RWPE1 (cell line): ENCODE measurements around the gene CLDN6.

Experiments used
- CTCF ChIA-PET: fragments of 350-600 bp; sonication (Branson Sonifier 250); formaldehyde crosslinking; extraction: SDS; loops from one replicate; lab custom pipeline; 2021; lab: Yijun Ruan, JAX
- POLR2A ChIA-PET: fragments of 400-600 bp; formaldehyde crosslinking; extraction: SDS; loops from one replicate; lab custom pipeline; 2020; ENCODE audit warnings: antibody characterized with exemption; ENCODE audit not compliant: low non-redundant PET; lab: Yijun Ruan, JAX
- DNase-seq: peaks from one replicate; pipeline ENCODE4 v3.0.0; 2012; ENCODE audit warnings: low spot score
- H3K27ac ChIP-seq: fragments of 450-650 bp; 2 replicates; pipeline ENCODE4 v1.5.1; 2017
- CTCF ChIP-seq: fragments of 450-650 bp; conservative IDR thresholded peaks from 2 replicates; pipeline ENCODE4 v1.5.1; 2017; ENCODE audit warnings: low read depth, mild to moderate bottlenecking

Gene CLDN6

GRCh38 chr16:3004781-3005284, 13.2 kb downstream of the CLDN6 start:
- POLR2A ChIA-PET = interaction anchor here (2.1 to 3.1 kb wide), 2 partner anchors 17 to 23 kb away, joined by 6 to 48 read pairs; partner anchors contain the start of genes HCFC1R1, THOC6 and TNFRSF12A
- no peak for DNase-seq

GRCh38 chr16:3004319-3004718, 13.7 kb downstream of the CLDN6 start:
- no peak overlapping the region for H3K27ac ChIP-seq
- ChIA-PET POLR2A (interaction anchor here (2.1 to 3.1 kb wide), 2 partner anchors 18 to 24 kb away, joined by 6 to 48 read pairs; partner anchors contain the start of genes HCFC1R1, THOC6 and TNFRSF12A), CTCF (interaction anchor here (0.6 to 3.9 kb wide), 6 partner anchors 10 to 199 kb away, joined by 3 to 19 read pairs (median 6); partner anchors contain the start of gene TNFRSF12A)
- TF ChIP-seq CTCF = no peak
- DNase-seq = no peak

More at GRCh38 chr16:3004781-3005284, 13.2 kb downstream of the CLDN6 start:
- no peak overlapping the region for H3K27ac ChIP-seq
- TF ChIP-seq CTCF = no peak
- CTCF ChIA-PET = interaction anchor here (1.7 kb wide), 1 partner anchor 9 kb away, joined by 6 read pairs; no protein-coding TSS in a partner anchor

DNA sequence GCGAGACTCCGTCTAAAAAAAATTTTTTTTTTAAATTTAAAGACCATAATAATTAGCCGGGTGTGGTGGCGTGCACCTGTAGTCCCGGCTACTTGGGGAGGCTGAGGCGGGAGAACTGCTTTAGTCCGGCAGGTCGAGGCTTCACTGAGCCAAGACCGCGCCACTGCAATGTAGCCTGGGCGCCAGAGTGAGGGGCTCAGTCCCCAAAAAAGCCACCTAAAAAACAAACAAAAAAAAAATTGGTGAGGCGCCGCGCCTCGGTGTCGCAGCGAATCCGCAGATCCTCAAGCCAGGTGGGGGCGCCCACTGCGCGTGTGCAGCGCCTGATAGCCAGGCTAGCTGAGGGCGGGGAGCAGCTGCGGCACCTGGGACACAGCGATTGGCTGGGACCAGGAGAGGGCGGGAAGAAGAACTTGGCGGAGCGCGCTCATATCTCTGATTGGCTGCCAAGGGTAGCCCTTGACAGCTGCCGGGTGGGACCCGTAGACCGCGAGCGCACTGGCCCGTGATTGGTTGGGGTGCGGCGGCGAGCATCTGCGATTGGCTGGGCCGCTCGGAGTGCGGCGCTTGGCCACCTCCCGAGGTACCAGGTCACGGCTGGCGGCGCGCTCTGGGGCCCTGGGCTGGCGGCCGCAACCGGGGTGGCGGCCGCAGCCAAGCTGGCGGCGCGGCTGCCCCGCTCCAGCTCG, 14.3 kb downstream of the CLDN6 start:
- ChIA-PET POLR2A (interaction anchor here (2.1 to 3.1 kb wide), 2 partner anchors 18 to 24 kb away, joined by 6 to 48 read pairs; partner anchors contain the start of genes HCFC1R1, THOC6 and TNFRSF12A), CTCF (interaction anchor here (0.6 to 3.9 kb wide), 8 partner anchors 10 to 199 kb away, joined by 3 to 19 read pairs (median 6); partner anchors contain the start of gene TNFRSF12A)
- peak; percentile 99 for DNase-seq
- H3K27ac ChIP-seq = no peak overlapping the region
- peak; percentile 86 for TF ChIP-seq CTCF

DNA sequence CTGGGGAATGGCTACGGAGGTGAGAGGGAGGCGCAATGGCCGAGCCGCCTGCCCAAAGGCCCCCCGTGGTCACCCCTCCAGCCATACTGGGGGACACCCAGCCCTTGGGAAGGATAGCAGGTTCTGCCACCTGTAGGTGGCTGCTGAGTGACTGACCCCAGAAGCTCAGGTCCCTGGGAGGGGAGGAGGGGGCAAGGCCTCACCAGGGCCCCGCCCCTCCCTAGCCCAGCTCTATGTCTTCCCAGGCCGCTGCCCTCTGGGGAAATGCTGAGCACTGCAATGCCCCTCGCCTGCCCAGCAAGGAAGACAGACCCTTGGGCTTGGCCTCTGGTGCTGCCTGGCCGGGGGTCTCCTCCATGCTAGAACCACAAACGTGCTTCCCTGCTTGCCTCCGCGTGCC, 16.7 kb downstream of the CLDN6 start:
- no peak for DNase-seq
- TF ChIP-seq CTCF = no peak
- ChIA-PET POLR2A (interaction anchor here (1.2 kb wide), 1 partner anchor 27 kb away, joined by 3 read pairs; no protein-coding TSS in a partner anchor), CTCF (interaction anchor here (2.5 to 3.9 kb wide), 2 partner anchors 27 to 30 kb away, joined by 10 to 19 read pairs; no protein-coding TSS in a partner anchor)
- H3K27ac ChIP-seq = no peak overlapping the region

- no peak for DNase-seq
- H3K27ac ChIP-seq = no peak overlapping the region
- POLR2A ChIA-PET = interaction anchor here (1.2 kb wide), 1 partner anchor 27 kb away, joined by 3 read pairs; no protein-coding TSS in a partner anchor
- TF ChIP-seq CTCF = no peak
- CTCF ChIA-PET = interaction anchor here (3.9 kb wide), 1 partner anchor 27 kb away, joined by 19 read pairs; no protein-coding TSS in a partner anchor
Measured at GRCh38 chr16:3000540-3000939, 17.4 kb downstream of the CLDN6 start.

GRCh38 chr16:2999929-3000328, 18.1 kb downstream of the CLDN6 start:
- TF ChIP-seq CTCF = no peak
- DNase-seq = no peak
- CTCF ChIA-PET = no interaction called here
- no peak overlapping the region for H3K27ac ChIP-seq
- POLR2A ChIA-PET = no interaction called here
